Lower leg skin (tissue), 3 donors: ENCODE data around the gene WNT7A.

Source experiments
- POLR2A ChIP-seq, 2 donors: fragments of 450-650 bp; IDR thresholded peaks; one replicate each; pipeline ENCODE4 v1.6.1; 2016 to 2017; ENCODE audit warnings: antibody characterized with exemption in 2 of 2, mild to moderate bottlenecking in 1 of 2, moderate library complexity in 1 of 2
- TF ChIP-seq, protein P1 (sequence below), 3 donors: fragments of 450-650 bp; IDR thresholded peaks; one replicate each; pipeline ENCODE4 v1.5.1; 2016; ENCODE audit warnings: antibody characterized with exemption in 3 of 3, mild to moderate bottlenecking in 3 of 3, moderate library complexity in 2 of 3

DNA sequence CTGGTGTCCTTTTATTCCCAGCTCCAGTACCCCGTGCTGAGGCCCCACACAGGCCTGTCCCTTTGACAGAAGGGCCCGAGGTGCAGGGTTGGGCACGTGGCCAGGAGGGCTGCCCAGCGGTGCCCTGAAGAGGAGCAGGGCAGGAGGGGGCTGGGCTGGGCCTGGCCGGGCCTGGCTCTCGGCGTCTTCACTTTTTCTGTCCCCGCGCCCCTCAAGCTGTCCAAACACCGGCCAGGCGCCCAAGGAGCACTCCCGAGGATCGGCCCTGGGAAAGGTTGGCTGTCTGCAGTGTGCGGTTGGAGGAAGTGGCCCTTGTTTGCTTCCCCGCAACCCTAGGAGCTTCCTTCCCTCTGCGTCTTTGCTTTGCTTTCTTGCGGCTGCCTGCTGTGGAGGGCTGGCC is 84.1 kb downstream of the WNT7A start:
- TF ChIP-seq, protein P1, sequence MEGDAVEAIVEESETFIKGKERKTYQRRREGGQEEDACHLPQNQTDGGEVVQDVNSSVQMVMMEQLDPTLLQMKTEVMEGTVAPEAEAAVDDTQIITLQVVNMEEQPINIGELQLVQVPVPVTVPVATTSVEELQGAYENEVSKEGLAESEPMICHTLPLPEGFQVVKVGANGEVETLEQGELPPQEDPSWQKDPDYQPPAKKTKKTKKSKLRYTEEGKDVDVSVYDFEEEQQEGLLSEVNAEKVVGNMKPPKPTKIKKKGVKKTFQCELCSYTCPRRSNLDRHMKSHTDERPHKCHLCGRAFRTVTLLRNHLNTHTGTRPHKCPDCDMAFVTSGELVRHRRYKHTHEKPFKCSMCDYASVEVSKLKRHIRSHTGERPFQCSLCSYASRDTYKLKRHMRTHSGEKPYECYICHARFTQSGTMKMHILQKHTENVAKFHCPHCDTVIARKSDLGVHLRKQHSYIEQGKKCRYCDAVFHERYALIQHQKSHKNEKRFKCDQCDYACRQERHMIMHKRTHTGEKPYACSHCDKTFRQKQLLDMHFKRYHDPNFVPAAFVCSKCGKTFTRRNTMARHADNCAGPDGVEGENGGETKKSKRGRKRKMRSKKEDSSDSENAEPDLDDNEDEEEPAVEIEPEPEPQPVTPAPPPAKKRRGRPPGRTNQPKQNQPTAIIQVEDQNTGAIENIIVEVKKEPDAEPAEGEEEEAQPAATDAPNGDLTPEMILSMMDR (IDR thresholded peaks at IDR 0.05), result no peak
- TF ChIP-seq POLR2A (IDR thresholded peaks at IDR 0.05), result no peak
